HuH-7.5 (cell line): ENCODE measurements around the gene ATP5MK.
"Not testable (repeated sequence)": the region's sequence is repeated elsewhere in the genome, so short reads cannot be mapped to it uniquely, and the experiment has no call there.

ENCODE experiments used
- DNase-seq: peaks from one replicate; pipeline ENCODE4 v3.0.0; 2011; ENCODE audit warnings: low spot score

The ATP5MK gene, protein sequence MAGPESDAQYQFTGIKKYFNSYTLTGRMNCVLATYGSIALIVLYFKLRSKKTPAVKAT

DNA sequence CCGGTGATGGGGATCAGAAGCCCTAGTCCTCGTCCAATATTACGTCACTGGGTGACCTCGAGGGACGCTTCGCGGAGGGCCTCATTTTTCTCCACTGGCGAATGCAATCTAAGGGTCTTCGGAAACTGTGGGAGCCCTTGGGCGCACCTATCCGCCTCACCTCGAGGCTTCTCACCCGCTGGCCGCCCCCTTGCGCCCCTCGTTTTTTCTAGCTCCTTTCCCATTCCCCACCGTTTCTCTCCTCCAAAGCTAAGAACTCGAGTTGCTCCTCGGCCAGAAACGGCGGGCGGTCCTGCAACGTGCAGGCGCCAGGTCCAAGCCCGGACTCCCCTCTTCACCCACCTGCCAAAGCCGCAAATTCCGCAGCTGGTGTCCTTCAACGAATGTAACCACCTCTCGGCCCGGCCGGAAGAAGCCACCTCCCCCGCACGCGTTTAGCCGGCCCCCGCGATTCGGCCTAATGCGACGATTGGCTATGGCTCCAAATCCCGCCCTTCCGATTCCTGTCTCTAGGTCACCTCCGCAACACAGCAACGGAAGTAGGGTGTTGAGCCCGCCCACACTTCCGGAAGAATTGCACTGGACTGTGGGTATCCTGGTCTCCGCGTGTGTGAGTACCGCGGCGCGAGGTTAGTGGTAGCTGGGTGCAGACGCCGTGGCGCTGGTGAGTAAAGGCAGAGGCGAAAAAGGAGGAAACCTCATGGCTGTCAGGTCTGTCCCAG is at the start of gene ATP5MK, which contains the start of gene PDCD11:
TSS of gene ATP5MK (minus strand) at position 409 of the 722 bp plus-strand sequence. CDS start 4,018 bp downstream, outside the sequence.
TSS of gene PDCD11 (plus strand) at position 560 of the 722 bp plus-strand sequence. CDS start 1,801 bp downstream, outside the sequence.
- DNase-seq = peak; percentile 84

DNA sequence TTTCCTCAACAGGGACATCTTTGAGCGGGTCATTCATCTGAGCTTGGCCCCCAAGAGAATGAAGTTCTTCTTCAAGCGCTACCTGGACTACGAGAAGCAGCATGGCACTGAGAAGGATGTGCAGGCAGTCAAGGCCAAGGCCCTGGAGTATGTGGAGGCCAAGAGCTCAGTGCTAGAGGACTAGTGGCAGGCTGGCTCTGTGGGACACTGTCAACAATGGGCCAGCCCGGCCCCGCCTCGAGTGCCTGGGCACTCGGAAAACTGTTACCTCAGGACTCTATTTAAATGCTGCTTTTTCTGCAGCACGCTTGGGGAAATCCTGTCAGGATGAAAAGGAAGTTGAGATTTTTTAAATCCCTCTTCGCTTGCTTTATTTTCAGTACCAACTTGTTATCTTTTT is 49.1 kb upstream of the ATP5MK start:
- DNase-seq = no peak

DNA sequence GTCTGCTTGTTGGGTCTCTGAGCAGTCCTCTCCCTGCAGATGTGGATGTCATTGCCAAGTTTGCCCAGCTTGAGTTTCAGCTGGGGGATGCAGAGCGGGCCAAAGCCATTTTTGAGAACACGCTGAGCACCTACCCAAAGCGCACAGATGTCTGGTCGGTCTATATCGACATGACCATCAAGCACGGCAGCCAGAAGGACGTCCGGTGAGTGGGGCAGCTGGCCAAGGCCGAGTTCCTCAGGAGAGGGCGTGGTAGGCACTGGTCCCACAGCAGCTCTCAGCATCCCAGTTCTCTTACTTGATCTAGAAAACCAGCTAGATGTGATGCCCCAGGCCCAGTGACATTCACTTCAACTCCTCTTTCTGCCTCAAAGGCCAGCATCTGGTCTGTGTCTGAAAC is 48.2 kb upstream of the ATP5MK start:
- DNase-seq = no peak

DNA sequence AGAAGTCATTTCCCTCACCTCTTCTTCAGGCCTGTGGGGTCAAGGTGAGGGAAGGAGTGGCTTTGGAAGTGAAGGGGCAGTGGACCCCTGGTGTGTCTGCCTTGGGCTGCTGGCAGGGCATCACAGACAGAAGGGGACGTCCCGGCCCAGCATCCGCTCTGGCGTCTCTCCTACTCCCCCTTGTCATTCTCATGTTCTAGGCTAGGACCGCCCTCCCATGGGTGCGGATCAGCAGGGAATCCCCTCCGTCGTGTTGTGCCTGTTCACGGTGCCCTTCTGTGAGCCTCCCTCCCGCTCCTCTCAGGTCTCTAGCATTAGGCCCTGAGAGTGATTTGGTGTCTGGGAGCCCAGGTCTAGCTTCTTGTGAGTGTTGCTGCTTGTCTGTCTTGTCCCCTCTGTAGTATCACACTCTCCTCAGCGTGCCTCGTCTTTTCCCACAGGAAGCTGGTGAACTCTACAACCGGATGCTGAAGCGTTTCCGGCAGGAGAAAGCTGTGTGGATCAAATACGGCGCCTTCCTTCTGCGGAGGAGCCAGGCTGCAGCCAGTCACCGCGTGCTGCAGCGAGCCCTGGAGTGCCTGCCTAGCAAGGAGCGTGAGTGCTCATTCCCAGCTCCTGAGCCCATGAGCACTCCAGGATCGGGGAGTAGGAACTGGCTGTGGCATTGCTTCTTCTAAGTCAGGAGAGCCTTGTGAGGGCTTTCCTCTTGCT is 47.4 kb upstream of the ATP5MK start:
- no peak for DNase-seq

DNA sequence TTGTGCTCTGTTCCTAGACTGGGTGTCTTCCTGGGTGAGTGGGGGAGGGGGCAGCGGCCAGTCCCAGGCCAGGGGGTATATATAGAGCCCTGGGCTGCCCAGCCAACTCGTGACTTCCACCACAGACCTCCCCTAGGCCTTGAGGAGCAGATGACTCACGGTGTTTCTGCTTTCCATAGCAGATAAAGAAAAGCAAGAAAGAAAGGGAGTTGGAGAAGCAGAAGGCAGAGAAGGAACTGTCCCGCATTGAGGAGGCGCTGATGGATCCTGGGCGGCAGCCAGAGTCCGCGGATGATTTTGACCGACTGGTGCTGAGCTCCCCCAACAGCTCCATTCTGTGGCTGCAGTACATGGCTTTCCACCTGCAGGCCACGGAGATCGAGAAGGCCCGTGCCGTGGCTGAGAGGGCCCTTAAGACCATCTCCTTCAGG is 45.8 kb upstream of the ATP5MK start:
- DNase-seq = no peak

DNA sequence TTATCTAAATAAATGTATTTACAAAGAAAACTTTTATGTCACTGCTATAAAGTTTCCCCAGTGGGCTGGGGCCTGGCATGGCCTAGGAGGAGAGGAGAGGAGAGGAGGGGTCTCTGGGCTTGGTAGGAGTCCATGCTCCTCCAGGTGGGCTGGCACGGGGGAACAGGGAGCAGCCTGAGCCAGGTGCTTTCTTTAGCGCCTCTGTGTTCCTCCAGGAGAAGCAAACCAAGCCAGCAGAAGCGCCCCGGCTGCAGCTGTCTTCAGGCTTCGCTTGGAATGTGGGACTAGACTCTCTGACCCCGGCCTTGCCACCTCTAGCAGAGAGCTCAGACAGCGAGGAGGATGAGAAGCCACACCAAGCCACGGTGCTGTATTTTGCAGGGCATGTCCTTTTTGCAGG is 45.3 kb upstream of the ATP5MK start:
- DNase-seq = no peak

DNA sequence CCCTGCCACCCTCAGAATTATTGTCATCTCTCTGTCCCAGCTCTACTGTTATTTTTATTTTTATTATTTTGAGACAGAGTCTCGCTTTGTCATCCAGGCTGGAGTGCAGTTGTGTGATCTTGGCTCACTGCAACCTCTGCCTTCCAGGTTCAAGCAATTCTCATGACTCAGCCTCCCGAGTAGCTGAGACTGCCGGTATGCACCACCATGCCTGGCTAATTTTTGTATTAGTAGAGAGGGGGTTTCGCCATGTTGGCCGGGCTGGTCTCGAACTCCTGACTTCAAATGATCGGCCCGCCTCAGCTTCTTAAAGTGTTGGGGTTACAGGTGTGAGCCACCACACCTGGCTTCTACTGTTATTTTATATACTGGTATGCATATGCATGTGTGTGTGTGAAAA is 44.9 kb upstream of the ATP5MK start:
- no peak for DNase-seq

DNA sequence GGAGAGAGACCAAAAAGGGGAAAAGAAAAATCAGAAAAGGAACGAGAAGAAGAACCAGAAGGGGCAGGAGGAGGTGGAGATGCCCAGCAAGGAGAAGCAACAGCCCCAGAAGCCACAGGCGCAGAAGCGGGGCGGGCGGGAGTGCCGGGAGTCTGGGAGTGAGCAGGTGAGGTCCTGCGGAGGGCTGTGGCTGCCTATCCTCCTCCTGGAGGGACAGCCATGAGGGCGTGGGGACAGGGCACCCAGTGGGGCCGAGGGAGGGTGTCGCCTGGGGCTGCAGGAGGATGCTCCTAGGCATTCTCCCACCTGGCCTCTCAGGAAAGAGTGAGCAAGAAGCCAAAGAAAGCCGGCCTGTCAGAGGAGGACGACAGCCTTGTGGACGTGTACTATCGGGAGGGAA is 44.1 kb upstream of the ATP5MK start:
- DNase-seq = no peak

DNA sequence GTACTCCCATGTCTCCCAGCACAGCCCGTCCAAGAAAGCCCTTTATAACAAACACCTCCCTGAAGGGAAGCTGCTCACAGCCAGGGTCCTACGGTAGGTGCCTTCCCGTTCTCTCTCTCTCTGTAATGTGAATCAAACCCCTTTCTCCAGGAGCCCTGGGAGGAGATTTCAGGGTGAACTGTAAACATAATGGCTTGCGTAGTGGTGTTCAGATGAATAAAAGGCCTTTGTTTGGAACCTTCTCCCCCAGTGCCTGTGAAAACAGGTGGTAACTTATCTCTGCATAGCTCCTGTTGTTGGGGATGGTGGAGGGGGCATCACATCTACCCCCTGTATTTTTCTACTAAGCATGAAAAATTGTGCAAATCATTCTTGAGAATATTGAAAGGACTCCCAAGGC is 43.5 kb upstream of the ATP5MK start:
- DNase-seq = no peak

DNA sequence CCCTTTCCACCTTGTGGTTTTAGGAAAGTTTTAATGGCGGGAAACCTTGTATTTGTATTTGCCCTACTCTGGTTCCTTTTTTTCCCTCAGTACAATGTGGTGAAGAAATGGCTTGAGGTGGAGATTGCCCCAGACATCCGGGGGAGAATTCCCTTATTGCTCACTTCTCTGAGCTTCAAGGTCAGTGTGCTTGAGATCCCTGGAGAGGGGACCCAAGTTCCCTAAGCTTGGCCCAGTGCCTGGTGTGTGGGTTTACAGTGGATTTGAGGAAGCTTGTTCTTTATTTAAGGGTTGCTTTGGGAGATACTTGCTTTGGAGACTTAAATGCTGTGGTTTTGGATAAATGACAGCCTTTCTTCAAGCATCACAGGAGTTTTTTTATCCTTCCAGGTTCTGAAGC is 37.6 kb upstream of the ATP5MK start:
- DNase-seq = no peak

DNA sequence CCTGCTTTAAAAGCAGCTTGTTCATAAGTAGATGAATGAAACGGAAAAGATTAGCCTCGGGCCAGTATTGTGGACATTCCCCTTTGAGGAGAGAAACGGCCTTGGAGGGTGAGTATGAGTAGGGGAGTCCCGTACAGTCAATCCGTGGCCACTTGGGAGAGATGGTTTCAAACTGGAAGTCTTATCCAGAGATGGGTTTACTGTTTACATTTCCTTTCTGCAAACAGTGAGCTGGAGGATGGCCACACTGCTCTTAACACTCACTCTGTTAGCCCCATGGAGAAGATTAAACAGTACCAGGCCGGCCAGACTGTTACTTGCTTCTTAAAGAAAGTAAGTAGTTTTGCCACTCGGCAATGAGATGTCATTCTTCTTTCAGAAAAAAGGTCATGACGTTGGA is 35.6 kb upstream of the ATP5MK start:
- DNase-seq = no peak

DNA sequence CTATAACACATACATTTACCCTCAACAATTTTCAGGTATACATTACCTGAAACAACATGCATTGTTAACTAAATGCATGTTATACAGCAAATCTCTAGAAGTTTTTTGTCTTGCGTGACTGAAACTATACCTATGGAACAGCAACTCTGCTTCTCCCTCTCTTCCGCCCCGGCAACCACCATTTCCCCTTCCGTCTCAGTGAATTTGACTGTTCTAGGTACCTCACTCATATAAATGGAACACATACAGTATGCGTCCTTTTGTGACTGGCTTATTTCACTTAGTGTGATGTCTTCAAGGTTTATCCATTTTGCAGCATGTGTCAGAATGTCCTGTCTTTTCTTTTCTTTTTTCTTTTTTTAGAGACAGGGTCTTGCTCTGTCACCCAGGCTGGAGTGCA is 33.4 kb upstream of the ATP5MK start:
- no peak for DNase-seq

DNA sequence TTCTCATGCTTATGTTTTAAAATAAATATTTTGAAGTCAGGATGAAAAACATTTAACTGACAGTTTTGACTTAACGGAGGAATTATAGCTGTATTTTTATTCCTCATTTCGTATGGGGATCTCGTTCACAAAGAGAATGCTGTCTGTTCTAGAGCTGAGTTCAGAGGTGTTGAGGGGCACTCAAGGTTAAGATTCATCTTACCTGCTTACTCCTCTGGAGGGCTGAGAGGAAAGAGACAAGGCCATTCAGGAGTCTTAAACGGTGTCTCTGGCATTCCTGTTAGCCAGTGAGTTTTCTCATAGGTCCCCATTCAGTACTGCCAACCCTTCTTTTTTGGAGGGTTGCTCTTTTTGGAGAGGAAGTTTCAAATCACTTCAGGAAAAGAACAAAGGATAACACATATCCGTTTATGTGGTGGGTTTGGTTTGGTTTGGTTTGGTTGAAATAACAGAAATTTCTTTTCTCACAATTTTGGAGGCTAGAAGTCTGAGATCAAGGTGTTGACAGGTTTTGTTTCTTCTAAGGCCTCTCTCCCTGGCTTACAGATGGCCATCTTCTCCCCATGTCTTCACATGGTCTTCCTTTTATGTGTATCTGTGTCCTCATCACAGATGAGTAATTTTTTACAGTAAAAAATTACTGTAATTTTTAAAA is 32.8 kb upstream of the ATP5MK start:
- DNase-seq = no peak

DNA sequence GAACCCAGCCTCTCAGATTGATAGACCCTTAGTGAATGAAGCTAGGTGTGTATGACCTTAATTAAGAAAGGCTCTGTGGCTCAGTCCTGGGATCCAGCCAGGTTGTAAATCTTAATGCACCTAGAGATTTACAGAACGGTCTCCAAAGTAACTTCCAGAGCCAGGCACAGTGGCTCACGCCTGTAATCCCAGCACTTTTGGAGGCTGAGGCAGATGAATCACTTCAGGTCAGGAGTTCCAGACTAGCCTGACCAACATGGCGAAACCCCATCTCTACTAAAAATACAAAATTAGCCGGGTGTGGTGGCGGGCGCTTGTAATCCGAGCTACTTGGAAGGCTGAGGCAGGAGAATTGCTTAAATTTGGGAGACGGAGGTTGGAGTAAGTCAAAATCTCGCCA is 31.6 kb upstream of the ATP5MK start:
- DNase-seq = no peak

DNA sequence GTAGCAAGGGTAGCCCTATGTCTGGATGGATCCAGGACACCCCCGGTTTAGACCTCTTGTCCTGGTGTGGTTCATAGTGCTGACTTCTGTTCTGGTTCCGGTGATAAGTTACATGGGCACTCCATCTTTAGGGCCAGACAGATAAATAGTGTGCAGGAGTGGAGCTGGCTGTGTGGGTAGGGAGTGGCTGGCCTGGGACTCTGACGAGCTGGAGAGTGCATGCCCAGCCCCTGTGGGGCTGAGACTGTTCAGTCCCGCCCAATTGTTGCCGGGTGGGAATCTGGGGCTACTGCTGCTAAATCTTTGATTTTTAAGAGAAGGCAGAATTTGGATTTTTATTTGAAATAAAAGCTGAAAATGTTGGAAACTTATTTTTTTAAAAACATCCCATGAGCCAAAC is 27.5 kb upstream of the ATP5MK start:
- no peak for DNase-seq

DNA sequence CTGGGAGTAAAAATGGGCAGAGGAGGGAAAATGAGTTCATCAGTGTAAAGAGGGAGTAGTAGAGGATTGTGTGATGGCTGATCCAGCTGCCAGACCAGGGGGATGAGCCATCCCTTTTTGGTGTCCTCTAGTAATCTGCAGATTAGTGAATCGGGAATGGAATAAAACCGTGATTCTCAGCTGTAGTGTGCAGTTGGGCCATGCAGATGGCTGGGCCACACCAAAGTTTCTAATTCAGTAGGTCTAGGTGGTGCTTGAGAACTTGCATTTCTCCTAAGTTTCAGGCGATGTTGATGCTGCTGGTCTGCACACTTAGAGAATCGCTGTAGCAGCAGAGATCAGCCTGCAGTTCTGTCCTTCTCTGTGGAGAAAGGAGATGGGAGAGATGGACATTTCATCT is 22.8 kb upstream of the ATP5MK start:
- no peak for DNase-seq

DNA sequence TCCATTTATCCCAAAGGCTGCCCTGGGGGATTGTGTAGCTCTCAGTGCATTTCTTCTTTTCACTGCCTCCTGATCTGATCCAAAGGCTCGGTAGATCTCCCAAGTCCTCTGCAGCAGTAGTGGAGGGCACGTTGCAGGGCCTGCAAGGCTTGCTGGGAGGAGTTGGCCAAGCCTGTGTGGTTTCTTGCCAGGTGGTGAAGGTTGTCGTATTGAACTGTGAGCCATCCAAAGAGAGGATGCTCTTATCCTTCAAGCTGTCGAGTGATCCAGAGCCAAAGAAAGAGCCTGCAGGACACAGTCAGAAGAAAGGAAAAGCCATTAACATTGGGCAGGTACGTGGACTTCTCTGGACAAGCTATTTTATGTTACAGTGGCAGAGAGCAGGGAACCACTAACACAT is 21.3 kb upstream of the ATP5MK start:
- no peak for DNase-seq

DNA sequence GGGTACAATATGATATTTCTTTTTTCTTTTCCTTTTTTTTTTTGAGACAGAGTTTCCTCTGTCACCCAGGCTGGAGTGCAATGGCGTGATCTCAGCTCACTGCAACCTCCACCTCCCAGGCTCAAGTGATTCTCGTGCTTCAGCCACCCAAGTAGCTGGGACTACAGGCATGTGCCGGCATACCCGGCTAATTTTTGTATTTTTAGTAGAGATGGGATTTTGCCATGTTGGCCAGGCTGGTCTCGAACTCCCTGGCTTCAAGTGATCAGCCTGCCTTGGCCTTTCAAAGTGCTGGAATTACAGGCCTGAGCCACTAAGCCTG is 20.8 kb upstream of the ATP5MK start:
- not testable (repeated sequence) for DNase-seq

DNA sequence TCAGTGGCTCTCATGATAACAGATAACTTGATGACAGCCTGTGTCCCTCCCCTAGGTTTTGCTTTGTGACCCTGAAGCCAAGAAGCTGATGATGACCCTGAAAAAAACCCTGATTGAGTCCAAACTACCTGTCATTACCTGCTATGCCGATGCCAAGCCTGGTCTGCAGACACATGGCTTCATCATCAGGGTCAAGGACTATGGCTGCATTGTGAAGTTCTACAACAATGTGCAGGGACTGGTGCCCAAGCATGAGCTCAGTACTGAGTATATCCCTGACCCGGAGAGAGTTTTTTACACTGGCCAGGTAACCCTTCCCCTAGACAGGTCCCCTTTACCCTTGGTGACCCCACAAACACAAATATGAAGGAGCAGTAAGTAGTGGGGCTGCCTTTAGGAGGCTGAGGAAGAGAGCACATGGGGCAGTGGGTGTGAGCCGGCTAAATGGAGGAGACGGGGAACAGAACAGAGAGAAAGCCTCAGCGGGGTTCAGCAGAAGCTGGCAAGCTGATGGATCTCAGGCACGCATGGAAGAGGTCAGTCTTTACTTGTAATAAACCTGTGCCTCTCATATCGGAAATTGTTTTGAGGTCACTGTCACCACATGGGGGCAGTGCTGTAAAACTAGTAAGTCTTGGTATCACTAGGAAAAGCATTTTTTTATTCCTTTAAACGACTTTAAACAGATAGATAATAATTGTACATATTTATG is 20.3 kb upstream of the ATP5MK start:
- no peak for DNase-seq

DNA sequence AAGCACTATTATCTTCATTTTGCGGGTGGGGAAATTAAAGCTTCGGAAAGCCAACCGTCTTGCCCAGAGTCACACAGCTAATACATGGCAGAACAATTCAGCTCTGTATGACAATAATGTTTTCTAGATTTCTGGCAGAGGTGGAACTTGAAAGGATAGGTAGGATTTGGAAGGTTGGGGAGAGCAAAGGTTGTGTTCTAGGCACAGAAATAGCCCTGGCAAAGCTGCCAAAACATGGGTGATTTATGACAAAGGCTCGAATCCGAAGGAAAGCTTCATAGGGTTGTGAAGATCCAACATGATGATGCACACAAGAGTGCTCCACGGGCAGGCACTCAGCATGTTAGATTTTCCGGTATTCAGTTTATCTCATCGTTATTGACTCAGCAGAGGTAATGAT is 19.3 kb upstream of the ATP5MK start:
- no peak for DNase-seq

DNA sequence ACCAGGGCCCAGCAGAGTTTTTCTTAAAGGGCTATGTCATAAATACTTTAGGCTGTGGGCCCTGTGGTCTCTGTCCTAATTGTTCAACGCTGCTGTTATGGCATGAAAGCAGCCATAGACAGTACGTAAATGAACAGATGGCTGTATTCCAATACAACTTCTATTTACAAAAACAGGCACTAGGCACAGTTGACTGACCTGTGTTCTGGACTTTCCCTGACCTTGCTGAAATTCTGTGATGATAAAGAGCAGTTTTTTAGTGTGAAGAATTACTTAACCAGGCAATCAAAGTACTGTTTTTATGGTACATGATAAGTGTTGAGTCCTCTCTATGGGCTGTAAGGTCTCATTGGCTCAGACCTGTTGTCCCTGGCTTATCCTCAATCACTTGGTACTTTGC is 17.3 kb upstream of the ATP5MK start:
- DNase-seq = no peak

DNA sequence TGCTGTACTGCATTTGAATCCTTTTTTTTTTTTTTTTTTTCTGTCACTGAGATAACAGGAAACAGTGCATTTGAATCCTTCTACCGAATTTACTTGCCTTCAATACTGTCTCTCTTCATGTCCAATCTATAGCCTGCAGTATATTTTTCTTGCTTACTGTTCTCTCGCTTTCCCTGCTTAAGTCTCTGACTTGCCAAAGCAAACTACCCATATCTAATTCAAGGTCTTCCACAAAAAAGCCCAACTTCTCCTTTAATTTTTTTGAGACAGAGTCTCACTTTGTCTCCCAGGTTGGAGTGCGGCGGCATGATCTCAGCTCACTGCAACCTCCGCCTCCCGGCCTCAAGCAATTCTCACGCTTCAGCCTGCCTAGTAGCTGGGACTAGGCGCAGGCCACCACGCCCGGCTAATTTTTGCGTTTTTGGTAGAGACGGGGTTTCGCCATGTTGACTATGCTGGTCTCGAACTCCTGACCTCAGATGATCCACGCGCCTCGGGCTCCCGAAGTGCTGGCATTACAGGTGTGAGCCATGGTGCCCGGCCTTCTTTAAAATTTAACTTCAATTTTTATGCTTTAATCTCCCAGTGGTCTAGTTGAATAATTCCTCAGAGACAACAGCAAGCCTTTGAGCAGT is 1.0 kb upstream of the ATP5MK start:
- no peak for DNase-seq
